ENCODE data around the gene CXCL11.
"Not testable (repeated sequence)": the region's sequence is repeated elsewhere in the genome, so short reads cannot be mapped to it uniquely, and the experiment has no call there.

DNA sequence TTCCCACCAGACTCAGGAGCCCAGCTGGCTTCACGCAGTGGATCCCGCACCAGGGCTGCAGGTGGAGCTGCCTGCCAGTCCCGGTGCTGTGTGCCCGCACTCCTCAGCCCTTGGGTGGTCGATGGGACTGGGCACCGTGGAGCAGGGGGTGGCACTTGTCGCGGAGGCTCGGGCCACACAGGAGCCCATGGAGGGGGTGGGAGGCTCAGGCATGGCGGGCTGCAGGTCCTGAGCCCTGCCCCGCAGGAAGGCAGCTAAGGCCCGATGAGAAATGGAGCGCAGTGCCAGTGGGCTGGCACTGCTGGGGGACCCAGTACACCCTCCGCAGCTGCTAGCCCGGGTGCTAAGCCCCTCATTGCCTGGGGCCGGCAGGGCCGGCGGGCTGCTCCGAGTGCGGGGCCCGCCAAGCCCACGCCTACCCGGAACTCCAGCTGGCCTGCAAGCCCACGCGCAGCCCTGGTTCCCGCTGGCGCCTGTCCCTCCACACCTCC is 14.7 kb upstream of the CXCL11 start:
- TF ChIP-seq, protein P1, sequence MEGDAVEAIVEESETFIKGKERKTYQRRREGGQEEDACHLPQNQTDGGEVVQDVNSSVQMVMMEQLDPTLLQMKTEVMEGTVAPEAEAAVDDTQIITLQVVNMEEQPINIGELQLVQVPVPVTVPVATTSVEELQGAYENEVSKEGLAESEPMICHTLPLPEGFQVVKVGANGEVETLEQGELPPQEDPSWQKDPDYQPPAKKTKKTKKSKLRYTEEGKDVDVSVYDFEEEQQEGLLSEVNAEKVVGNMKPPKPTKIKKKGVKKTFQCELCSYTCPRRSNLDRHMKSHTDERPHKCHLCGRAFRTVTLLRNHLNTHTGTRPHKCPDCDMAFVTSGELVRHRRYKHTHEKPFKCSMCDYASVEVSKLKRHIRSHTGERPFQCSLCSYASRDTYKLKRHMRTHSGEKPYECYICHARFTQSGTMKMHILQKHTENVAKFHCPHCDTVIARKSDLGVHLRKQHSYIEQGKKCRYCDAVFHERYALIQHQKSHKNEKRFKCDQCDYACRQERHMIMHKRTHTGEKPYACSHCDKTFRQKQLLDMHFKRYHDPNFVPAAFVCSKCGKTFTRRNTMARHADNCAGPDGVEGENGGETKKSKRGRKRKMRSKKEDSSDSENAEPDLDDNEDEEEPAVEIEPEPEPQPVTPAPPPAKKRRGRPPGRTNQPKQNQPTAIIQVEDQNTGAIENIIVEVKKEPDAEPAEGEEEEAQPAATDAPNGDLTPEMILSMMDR (IDR thresholded peaks at IDR 0.05): not testable (repeated sequence)
- not testable (repeated sequence) for TF ChIP-seq EZH2 (IDR thresholded peaks at IDR 0.05)
